ENCODE data around the gene PPP1R3F.

Gene PPP1R3F

GRCh38 chrX:49247916-49248811, 21.4 kb upstream of the PPP1R3F start:
- no peak for TF ChIP-seq CTCF (IDR thresholded peaks at IDR 0.05)
- Histone ChIP-seq H3K4me3 (no peak overlapping the region), H3K27ac (no peak overlapping the region)
- DNase-seq (ENCODE audit: low spot score) = no peak

- TF ChIP-seq CTCF (IDR thresholded peaks at IDR 0.05) = no peak
- DNase-seq (ENCODE audit: low spot score) = no peak
- Histone ChIP-seq H3K27ac (no peak overlapping the region), H3K4me3 (no peak overlapping the region)
Observed at GRCh38 chrX:49249071-49249470, 20.5 kb upstream of the PPP1R3F start.

GRCh38 chrX:49249616-49250015, 20.0 kb upstream of the PPP1R3F start:
- DNase-seq (ENCODE audit: low spot score) = no peak
- no peak for TF ChIP-seq CTCF (IDR thresholded peaks at IDR 0.05)
- no peak overlapping the region for H3K4me3 ChIP-seq
- no peak overlapping the region for H3K27ac ChIP-seq

GRCh38 chrX:49250066-49250465, 19.5 kb upstream of the PPP1R3F start:
- DNase-seq (ENCODE audit: low spot score) = no peak
- no peak overlapping the region for H3K4me3 ChIP-seq
- no peak overlapping the region for H3K27ac ChIP-seq
- no peak for TF ChIP-seq CTCF (IDR thresholded peaks at IDR 0.05)

- no peak for TF ChIP-seq CTCF (IDR thresholded peaks at IDR 0.05)
- no peak for DNase-seq (ENCODE audit: low spot score)
- Histone ChIP-seq H3K4me3 (no peak overlapping the region), H3K27ac (no peak overlapping the region)
Observed at GRCh38 chrX:49250578-49250977, 19.0 kb upstream of the PPP1R3F start.

GRCh38 chrX:49251325-49251724, 18.3 kb upstream of the PPP1R3F start:
- Histone ChIP-seq H3K4me3 (no peak overlapping the region), H3K27ac (no peak overlapping the region)
- TF ChIP-seq CTCF (IDR thresholded peaks at IDR 0.05) = no peak
- no peak for DNase-seq (ENCODE audit: low spot score)

GRCh38 chrX:49254639-49255038, 15.0 kb upstream of the PPP1R3F start:
- H3K27ac ChIP-seq = no peak overlapping the region
- DNase-seq (ENCODE audit: low spot score) = no peak
- no peak overlapping the region for H3K4me3 ChIP-seq
- TF ChIP-seq CTCF (IDR thresholded peaks at IDR 0.05) = no peak

All from coronary artery (tissue), 2 donors.